Stimulated activated CD4-positive, alpha-beta T cell treated with anti-CD3 and anti-CD28 coated beads, TNF-alpha, amount 100 ng/mL, for 1 hour (primary cell): ENCODE data around the gene NKG7.
"Not testable (repeated sequence)": the region's sequence is repeated elsewhere in the genome, so short reads cannot be mapped to it uniquely, and the experiment has no call there.

Source experiments
- DNase-seq, 3 donors: peaks; one replicate each; pipeline ENCODE4 v3.0.0-alpha.2; 2020; ENCODE audit warnings: low read depth in 3 of 3, low spot score in 1 of 3

NKG7 gene

GRCh38 chr19:51372649-51373504 lies at the start of gene NKG7:
NKG7 (minus strand) TSS chr19:51372654; CDS start chr19:51372535, 119 bp downstream.
- peak; percentile 31 to 36 (median 35) for DNase-seq

- DNase-seq, result peak; percentile 57 to 91 (median 66)
Observed at GRCh38 chr19:51422053-51422448, 49.6 kb upstream of the NKG7 start.

- DNase-seq, result no peak
Observed at GRCh38 chr19:51421229-51422052, 49.0 kb upstream of the NKG7 start.

- not testable (repeated sequence) for DNase-seq
Observed at GRCh38 chr19:51420511-51420910, 48.1 kb upstream of the NKG7 start.

GRCh38 chr19:51418707-51419106 lies 46.3 kb upstream of the NKG7 start:
- DNase-seq, result no peak

GRCh38 chr19:51417810-51418157 lies 45.3 kb upstream of the NKG7 start:
- DNase-seq, result no peak

- DNase-seq, result no peak
Observed at GRCh38 chr19:51417107-51417809, 44.8 kb upstream of the NKG7 start, which contains the start of gene SIGLEC10. SIGLEC10 (minus strand) TSS chr19:51417642; CDS start chr19:51417581, 61 bp downstream.

GRCh38 chr19:51416422-51416821 lies 44.0 kb upstream of the NKG7 start:
- not testable (repeated sequence) for DNase-seq

- no peak for DNase-seq
Observed at GRCh38 chr19:51415187-51415586, 42.7 kb upstream of the NKG7 start.

- DNase-seq, result no peak
Observed at GRCh38 chr19:51410950-51411748, 38.7 kb upstream of the NKG7 start.

GRCh38 chr19:51407511-51408131 lies 35.2 kb upstream of the NKG7 start:
- no peak for DNase-seq

- DNase-seq, result no peak
Observed at GRCh38 chr19:51402117-51402516, 29.7 kb upstream of the NKG7 start.

- not testable (repeated sequence) for DNase-seq
Observed at GRCh38 chr19:51399936-51400335, 27.5 kb upstream of the NKG7 start.

GRCh38 chr19:51399231-51399630 lies 26.8 kb upstream of the NKG7 start:
- DNase-seq, result no peak

GRCh38 chr19:51398096-51398704 lies 25.7 kb upstream of the NKG7 start:
- no peak for DNase-seq

- DNase-seq, result not testable (repeated sequence)
Observed at GRCh38 chr19:51397453-51397852, 25.0 kb upstream of the NKG7 start.

GRCh38 chr19:51396175-51396574 lies 23.7 kb upstream of the NKG7 start:
- DNase-seq, result no peak

GRCh38 chr19:51394050-51394836 lies 21.8 kb upstream of the NKG7 start:
- peak; percentile 56 to 65 (median 59) for DNase-seq

- no peak for DNase-seq
Observed at GRCh38 chr19:51392701-51393100, 20.2 kb upstream of the NKG7 start.
